PC-3 (cell line): ENCODE data around the gene RAB22A.

Experiments
- EZH2 ChIP-seq: fragments of 300-600 bp; sonication (generic); IDR thresholded peaks from one replicate; pipeline ENCODE4 v1.6.1; 2017; ENCODE audit warnings: antibody characterized with exemption, mild to moderate bottlenecking, low read length; ENCODE audit not compliant: unreplicated experiment
- TF ChIP-seq, protein P1 (sequence below): fragments of 300-600 bp; sonication (generic); conservative IDR thresholded peaks from 2 replicates; pipeline ENCODE4 v1.5.1; 2017; ENCODE audit warnings: antibody characterized with exemption, low read depth, mild to moderate bottlenecking, low read length

GRCh38 chr20:58331961-58332551 lies 22.5 kb downstream of the RAB22A start:
- TF ChIP-seq, protein P1, sequence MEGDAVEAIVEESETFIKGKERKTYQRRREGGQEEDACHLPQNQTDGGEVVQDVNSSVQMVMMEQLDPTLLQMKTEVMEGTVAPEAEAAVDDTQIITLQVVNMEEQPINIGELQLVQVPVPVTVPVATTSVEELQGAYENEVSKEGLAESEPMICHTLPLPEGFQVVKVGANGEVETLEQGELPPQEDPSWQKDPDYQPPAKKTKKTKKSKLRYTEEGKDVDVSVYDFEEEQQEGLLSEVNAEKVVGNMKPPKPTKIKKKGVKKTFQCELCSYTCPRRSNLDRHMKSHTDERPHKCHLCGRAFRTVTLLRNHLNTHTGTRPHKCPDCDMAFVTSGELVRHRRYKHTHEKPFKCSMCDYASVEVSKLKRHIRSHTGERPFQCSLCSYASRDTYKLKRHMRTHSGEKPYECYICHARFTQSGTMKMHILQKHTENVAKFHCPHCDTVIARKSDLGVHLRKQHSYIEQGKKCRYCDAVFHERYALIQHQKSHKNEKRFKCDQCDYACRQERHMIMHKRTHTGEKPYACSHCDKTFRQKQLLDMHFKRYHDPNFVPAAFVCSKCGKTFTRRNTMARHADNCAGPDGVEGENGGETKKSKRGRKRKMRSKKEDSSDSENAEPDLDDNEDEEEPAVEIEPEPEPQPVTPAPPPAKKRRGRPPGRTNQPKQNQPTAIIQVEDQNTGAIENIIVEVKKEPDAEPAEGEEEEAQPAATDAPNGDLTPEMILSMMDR, result no peak
- no peak for TF ChIP-seq EZH2
